Kasumi-1 (cell line): ENCODE measurements around the gene PCYT1A.
A peak's percentile ranks its signal among the peaks of the same experiment; 100 is the strongest.
"Not testable (repeated sequence)": the region's sequence is repeated elsewhere in the genome, so short reads cannot be mapped to it uniquely, and the experiment has no call there.

Experiments used
- DNase-seq, 2 experiments: peaks; one replicate each; lab custom pipeline; 2025; lab: John Stamatoyannopoulos, UW

PCYT1A gene

DNA sequence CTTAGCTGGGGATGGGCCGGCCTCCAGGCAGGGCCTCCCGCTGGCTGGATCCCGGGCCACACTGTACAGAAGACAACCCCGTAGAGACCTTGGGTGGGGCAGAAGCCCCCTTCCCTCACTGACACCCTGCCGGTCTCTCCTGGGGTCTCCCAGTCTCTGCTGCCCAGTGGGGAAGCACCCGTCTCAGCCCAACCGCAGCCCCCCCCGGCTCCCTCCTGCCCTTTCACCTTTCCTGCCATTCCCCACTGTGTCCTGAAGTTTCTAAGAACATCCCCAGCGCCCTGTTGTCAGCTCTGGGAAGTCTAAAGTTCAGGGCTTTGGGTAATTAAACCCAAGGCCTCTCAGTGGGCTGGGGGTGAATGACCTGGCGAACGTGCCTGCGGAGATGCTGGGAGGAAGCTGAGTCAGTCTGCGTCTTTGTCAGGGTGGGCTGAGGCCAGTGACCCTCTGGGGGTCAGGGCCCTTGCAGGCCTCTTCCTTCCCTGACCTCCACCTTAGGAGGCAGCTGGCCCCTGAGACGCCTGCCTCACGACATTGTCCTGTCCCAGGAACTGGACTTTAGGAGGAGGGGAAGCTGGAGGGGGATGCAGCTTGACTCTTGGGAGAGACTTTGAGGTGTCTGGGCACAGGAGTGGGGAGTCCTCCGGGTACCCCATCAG, 72.6 kb downstream of the PCYT1A start:
- no peak for DNase-seq

DNA sequence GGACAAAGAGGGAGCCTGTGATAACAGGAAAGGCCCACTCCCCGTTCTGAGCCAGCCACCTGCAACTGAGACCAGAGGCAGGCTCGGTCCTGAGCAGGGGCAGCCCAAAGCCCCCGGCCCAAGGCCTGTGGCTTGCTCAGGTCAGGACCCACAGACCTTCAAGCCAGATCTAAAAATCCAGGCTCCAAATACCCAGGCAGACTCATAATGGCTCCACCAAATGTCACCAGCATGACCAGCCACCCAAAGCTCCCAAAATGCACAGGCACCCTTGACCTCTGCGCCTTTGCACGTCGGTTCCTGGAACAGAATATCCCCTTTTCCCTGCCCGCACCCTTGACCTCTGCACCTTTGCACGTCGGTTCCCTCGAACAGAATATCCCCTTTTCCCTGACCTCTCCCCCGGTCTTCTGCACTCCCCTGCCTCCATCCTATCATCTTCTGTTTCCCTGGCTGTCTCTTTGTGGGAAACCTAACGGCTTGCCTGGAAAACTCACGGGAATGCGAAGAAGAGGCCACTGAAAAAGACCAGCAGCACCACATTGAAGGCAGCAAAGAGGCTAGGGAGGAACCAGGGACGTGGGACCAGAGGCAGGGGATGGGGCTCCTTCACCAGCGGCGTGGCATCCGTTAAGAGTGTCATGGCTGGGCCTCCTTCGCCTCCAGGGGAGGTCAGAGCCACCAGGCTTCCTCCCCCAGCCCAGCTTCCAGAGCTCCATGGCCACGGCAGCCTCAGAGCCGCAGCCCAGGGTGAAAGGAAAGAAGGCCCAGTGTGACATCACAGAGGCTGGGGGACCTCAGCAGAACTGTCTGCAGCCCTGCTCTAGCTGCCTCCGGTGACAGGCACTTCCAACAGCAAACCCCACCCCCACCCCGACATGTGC, 76.6 kb downstream of the PCYT1A start, which contains the start of gene ZDHHC19:
ZDHHC19 (minus strand) TSS at position 728 of the 884 bp plus-strand sequence; CDS start at position 643, 85 bp downstream.
- DNase-seq, result no peak

DNA sequence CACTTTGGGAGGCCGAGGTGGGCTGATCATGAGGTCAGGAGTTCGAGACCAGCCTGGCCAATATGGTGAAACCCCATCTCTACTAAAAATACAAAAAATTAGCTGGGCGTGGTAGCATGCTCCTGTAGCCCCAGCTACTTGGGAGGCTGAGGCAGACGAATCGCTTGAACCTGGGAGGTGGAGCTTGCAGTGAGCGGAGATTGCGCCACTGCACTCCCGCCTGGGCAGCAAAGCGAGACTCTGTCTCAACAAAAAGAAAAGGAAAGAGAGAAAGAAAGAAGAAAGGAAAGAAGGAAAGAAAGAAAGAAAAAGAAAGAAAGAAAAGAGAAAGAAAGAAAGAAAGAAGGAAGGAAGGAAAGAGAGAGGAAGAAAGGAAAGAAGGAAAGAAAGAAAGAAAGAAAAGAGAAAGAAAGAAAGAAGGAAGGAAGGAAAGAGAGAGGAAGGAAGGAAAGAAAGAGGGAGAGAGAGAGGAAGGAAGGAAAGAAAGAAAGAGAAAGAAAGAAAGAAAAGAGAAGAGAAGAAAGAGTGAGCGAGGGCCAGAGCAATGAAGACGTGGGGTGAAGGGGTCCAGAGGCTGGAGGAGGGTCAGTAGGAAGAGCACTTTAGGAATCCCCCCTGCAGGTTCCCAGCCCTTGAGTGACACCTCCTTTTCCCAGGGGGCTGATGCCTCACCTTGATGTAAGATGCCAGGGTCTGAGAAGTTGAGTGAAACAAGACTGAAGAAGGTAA, 77.4 kb downstream of the PCYT1A start:
- DNase-seq, result not testable (repeated sequence)

DNA sequence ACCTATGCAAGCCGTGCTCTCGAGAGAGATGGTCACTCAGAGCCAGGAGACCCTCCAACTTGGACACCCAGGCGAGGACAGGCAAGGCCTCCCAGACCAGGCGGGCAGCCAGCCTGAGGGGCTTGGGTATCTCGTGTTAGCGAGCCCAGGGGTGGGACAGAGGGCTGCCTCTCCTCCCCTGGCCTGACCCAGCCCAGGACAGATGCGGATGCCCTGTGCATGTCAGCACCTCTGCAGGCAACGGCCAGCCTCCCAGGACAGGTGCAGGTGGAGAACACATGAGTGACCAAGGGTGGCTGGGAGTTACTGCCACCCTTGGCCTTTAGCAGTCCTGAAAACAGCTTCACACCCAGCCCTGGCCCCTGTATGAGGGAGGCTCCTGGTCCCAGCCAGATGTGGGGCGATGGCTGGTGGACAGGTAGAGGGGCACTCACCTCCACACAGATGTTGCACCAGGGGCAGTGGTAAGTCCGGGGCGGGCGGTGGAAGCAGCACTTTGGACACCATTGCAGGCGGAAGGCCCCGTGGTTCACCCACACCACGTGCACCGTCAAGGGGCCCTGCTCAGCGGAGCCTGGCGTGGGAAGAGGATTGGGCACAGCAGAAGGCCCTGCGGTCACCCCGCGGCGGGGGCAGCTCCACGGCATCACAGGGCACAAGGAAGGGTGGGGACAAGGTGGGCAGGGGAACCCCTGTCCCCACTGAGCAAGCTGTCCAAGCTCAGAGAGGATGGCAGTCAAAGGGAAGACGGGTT, 78.4 kb downstream of the PCYT1A start:
- no peak for DNase-seq

DNA sequence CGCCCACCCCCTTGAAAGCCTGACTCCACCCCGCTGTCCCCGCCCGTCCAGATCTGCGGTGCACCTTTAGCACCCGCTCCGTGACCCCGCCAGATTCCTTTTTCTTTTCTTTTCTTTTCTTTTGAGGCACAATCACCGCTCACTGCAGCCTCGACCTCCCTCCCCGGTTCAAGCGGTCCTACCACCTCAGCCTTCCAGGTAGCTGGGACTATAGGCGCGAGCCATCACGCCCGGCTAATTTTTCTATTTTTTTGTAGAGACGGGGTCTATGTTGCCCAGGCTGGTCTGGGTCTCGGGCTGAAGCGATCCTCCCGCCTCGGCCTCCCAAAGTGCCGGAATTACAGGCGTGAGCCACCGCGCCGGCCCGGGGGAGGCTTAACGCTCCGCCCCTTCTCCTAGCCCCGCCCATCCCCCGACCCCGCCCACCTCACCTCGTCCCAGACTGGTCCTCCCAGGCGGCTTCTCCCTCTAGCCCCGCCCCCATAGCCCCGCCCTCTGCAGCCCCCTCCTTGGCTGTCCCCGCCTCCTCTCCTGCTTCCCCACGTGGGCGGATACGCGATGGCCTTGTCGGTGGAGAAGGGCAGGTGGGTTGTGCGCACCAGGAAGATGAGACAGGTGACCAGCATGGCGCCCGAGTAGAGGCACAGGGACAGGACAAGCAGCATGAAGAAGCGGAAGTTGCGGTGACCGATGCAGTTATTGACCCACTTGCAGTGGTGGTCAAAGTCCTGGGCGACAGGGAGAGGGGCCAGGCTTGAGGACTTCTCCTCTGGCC, 79.5 kb downstream of the PCYT1A start:
- peak; percentile 23 to 25 for DNase-seq

DNA sequence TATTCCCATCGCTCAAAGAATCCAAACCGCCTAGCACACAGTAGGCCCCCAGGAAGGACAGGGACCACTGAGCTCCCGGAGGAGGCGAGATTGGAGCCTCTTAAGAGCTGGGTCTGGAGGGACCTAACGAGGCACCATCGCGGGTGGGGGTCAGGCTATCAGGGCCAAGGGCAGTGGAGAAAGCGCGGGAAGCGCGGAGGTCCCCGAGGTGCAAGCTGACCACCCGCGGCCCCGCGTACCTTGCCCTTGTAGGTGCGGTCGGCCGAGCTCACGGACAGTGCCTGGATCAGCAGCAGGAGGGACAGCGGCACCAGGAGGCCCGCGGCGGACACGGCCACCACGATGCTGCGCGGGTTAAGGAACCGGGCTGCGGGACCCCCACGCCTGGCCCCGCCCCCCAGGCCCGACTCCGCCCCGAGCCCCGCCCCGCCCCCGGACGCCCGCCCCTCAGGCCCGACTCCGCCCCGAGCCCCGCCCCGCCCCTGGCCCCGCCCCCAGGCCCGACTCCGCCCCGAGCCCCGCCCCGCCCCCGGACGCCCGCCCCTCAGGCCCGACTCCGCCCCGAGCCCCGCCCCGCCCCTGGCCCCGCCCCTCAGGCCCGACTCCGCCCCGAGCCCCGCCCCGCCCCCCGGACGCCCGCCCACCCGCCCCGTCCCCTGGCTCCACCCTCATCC, 80.2 kb downstream of the PCYT1A start:
- no peak for DNase-seq

DNA sequence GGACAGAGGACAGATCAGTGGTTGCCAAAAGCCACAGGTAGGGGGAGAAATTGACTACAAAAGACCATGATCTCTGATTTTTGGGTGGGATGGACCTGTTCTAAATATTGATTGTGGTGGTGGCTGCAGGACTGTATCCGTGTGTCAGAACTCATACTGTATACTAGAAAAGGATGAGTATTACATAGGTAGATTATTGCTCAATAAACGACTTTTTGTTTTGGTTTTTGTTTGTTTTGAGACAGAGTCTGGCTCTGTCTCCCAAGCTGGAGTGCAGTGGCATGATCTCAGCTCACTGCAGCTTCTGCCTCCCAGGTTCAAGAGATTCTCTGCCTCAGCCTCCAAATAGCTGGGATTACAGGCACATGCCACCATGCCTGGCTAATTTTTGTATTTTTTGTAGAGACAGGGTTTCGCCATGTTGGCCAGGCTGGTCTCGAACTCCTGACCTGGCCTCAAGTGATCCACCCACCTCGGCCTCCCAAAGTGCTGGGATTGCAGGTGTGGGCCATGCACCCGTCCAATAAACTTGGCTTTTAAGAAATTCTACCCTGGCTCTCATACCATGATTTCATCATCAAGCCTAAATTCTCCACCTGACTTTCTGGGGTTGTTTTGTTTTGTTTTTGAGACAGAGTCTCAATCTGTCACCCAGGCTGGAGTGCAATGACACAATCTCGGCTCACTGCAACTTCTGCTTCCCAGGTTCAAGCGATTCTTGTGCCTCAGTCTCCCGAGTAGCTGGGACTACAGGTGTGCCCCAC, 81.9 kb downstream of the PCYT1A start:
- not testable (repeated sequence) for DNase-seq

DNA sequence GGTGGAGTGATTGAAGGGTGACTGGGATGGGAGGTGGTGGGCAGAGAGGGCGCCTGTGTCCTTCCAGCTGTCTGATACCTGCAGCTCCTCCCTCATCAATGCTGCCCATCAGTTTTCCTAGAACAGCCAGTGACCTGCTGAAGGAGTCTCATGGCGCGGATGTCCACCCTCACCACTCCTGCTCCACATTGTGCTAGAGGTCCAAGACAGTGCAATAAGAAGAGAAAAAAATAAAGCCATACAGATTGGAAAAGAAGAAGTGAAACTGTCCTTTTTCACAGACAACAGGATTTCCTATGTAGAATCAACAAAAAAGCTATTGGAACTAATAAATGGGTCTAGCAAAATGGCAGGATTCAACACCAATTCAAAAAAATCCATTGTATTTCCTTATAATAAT, 83.7 kb downstream of the PCYT1A start:
- no peak for DNase-seq

DNA sequence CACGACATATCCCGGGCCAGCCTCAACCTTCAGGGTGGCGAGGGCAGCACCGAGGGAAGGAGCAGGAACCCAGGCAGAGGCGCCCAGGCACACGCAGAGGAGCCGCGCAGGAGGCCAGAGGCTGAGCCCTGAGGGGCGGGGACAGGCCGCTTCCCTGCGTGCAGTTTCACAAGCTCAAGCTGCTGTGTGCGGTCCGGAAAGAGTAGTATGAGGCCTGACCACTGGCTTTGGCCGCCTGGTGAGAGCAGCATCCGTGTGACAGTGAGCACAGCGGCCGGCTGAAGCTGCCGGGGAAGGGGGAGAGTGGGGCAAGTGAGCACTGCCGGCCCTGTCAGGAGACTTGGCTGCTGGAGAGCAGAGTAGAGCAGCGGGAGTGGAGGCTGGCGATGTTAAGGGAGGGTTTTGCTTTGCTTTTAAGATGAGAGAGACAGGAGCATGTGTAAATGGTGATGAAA, 85.0 kb downstream of the PCYT1A start:
- no peak for DNase-seq

DNA sequence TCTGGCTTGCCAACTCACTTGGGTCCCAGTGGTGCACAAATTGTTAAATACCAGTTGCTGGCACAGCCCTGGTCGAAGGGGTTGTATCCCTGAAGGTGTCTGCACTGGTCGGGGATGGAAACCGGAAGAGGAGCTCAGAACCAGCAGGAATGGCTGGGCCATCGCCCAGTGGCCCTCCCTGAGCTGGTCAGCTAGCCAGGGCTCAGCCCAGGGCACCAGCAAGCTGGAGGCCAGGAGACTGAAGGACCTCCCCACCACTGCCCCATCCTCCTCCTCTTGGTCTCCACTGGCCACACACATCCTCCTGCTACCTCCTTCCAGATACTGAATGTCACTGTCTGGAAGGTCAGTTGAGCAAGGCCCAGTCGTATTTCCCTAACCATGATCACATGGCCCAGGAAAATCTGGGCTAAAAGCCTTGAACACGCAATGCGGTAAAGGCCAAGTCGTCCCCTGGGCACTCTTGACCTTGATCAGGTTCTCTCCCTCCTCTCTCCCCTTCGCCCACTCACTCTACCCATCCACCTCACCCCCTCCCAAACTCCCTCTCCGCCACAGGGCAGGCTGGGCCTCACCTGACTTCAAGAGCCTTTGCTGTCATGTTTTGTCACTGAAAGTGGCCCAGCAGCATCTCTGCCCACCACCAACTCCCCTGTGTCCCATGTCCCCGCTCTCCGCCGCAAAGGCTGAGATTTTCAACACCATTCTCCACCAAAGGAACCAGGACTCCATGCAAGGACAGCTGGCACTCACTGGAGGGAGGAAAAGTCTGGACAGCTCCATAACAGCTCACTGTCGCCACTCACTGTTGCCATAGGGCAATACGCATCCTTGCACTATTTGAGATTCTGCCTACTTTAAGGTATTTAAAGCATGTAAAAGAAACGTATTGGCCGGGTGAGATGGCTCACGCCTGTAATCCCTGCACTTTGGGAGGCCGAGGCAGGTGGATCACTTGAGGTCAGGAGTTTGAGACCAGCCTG, 88.5 kb downstream of the PCYT1A start:
- peak in 1 of 2 experiments; percentile 22 for DNase-seq

DNA sequence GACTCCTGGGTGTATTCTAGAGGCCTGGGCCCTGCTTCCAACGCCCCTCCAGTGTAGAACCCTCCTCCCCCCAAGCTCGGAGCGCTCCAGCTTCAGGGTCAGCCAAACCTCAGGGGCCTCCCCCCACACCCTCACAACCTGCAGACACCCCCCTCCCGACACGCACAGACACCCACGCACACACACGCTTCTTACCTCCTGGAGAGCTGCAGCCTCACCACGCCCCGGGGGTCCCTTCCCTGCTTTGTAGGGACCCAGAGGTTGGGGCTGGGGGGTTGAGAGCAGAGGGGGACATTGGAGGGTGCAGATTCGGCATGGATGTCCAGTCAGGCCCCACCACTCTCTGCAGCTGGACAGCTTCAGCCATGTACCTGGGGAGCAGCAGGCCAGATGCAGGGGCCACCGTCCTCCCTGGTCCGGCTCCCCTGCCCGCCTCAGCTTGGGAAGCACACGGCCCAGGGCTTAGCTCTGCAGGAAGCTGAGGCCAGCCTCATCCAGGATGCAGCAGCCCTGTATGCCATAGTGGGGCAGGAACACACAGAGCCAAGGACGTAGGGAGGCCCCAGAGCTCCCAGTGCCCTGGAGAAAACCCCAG, 89.3 kb downstream of the PCYT1A start:
- DNase-seq, result no peak

DNA sequence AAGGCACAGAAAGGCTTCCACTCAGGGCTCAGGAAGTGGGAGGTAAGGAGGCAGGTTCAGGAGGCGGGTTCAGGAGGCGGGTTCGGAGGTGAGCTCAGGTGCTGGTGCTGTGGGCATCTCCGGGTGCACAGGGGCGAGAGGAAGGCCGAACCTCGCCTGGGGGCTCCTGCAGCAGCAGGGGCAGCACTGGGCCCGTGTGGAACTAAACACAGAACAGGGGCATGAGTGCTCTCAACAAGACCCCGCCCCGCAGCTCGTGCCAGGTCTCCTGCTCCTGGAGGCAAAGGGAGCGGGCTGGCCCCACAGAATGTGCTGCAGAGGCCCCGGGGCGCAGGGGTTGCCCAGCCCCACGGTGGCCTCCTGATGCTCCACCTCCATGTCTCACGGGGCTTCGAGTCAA, 90.0 kb downstream of the PCYT1A start:
- no peak for DNase-seq

DNA sequence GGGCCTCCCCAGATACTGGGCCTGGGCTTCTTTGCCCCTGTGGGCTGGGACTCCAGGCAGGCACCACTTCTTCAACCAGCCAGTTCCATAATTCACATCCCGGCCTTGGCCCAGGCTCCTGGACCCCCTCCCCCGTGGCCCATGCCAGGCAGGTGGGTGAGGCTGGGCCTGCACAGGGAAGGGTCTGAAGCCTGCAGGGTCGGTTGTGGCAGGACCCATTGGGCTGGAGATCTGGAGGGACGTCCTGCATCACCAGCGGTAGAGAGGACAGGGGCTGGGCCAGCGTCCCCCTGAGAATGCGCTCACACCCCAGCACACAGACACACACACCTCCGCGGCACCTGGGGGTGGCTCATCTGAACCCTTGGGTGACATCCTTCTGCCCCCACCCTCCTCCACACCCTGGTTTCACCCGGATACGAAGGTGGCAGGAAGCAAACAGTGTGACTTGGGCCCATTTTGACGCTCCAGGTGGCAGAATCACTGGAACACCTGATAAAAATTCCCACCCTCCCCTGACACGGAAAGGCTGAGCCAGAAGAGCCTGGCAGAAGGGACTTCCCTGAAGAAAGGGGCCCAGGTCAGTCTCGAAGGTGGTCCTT, 91.8 kb downstream of the PCYT1A start:
- DNase-seq, result no peak

DNA sequence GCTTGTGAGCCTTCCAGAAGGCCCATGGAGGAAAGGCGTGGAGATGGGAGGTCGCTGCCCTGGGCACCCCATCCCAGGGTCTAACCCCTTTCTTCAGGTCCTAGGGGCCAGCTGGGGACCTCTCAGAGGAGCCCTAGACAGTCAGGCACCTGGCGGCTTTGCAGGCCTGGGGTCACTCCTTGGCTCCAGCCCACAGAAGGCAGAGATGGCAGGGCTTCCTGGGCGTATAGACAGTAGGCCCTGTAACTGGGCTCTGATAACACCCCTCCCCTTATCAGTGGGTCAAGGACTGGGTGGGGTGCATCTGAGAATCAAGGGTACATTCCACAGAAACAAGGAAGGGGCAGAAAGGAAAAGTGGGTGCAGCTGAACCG, 93.0 kb downstream of the PCYT1A start:
- no peak for DNase-seq

DNA sequence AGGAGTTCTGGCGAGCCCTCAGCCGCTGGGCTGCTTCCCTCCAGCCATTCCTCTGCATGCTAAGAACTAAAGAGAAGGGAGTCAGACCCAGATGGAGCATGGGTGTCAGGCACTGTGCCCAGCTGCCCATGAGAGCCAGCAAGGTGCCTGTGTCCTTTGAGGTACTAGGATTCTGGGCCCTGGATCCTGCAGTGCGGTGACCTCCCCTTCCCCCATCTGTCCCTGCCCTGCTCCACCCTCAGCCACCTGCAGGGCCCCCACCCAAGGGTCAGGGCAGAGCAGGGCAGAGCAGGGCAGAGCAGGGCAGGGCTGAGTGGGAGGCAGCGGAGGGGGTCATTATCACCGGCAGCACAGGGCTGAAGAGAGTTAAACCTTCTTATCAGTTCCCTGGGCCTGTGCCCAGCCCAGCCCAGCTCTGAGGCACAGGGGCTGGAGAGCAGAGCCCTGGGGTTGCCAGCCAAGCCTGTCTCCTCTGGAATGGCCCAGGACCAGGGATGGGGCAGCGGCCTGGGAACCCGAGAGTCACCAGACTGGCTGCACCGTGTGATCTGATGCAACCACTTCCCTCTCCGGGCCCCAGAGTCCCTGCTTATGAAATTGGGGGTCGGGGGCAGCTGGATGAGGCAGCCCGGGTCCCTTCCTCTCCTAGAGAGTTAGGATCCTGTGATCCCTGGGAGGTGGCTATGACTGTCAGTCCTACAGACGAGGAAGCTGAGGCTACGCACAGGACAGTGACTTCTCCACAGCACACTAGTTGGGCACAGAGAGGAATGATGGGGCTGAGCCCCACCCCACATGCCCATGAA, 93.6 kb downstream of the PCYT1A start:
- DNase-seq, result no peak

DNA sequence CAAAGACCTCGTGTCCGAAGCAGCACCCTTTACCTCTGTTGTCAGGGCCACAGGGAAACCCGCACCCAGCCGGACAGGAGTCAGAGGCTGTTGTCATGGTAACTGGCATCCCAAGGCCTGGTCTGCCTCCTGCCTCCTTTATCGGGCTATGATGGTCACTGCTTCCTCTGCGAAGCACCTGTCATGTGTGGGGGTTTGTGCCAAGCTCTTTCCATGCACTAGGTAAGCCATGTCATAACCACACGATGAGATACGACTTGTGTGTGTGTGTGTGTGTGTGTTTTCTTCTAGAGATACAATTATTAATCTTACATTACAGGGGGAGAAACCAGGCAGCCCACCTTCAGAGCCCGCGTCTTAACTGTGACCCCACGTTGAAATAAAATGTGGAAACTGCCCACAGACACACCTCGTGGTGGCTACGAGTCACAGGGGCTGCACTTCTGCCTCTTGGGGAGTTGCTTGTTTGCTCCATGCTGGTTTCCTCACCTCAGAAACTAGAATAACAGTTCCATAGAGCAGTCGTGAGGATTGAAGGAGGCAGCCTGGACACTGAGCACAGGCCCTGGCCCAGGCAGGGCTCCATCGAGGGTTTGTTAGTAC, 94.3 kb downstream of the PCYT1A start:
- no peak for DNase-seq
